GM19438 (cell line): ENCODE results near the gene TSHZ3.

ENCODE experiments used
- ATAC-seq: cut with Tn5 transposase; IDR thresholded peaks from one replicate; pipeline ENCODE4 v1.9.1; 2021; ENCODE audit warnings: low read depth; ENCODE audit not compliant: unreplicated experiment

The TSHZ3 gene

DNA sequence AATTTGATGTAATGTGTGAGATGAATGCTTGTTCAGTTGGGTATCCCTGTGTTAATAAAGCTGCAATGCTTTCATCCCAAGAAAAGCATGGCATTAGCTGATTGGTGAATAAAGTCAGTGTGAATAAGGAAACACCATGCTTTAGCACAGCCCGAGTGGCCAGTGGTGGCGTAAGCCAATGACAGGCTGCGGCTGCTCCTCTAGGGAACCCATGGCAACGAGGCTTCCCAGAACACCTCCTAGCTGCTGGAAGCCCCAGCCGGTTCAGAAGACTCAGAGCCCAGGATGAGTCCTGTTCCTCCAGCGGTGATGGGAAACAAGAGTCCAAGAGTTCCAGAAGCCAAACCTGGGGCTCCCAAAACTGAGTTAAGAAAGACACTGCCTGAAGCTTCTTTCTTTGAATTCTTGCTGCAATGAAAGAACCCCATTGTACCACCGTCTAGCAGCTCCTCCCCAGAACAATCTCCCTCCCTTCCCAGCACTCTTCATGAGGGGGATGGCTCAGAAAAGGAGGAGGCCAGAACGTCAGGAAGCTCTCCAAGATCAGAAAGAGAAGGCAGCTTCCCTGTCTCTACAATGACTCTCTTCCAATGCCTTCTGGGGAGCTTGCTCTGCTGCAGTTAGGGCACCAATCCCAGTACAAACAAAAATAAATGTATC, 58.2 kb downstream of the TSHZ3 start:
- ATAC-seq: no peak

DNA sequence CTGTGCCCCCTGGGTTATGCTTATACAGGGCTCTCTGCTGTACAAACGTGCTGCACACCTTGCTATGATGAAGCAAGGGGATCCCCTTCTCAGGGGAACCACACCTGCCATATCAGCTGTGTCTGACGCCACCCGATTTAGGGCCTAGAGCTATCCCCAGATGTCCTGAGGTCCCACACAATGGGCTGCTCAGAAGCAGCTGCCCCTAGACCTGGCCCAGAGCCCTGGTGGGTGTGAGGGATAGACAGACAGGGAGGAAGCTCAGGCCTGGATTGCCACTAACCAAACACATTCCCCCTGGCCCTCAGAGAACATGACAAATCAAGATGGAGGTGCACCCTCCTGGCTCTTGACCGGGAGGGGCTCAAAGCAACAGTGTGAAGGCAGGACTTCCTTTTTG, 59.3 kb downstream of the TSHZ3 start:
- no peak for ATAC-seq

DNA sequence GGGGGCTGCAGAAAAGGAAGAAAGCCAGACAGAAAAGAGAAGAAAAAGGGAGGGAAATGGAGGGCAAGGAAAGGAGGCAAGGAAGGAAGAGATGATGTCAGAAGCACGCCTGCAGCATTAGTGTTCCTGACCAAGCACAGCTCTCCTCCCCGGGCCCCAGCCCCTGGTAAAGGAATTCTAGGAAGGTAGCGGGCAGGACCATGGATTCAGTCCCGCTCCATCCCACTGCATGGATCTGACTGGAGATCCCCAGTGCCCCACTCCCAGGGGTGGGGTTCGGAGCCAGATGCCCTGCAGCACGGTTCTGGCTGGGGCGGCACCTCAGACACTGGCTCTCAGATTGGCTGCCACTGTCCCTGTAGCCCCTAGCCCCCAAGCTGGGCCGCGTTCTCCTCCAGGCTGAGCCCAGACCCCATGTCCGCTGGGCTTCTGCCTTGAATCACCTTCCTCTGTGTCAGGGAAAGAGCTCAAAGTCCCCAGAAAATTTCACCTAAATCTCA, 59.8 kb downstream of the TSHZ3 start:
- ATAC-seq: no peak

DNA sequence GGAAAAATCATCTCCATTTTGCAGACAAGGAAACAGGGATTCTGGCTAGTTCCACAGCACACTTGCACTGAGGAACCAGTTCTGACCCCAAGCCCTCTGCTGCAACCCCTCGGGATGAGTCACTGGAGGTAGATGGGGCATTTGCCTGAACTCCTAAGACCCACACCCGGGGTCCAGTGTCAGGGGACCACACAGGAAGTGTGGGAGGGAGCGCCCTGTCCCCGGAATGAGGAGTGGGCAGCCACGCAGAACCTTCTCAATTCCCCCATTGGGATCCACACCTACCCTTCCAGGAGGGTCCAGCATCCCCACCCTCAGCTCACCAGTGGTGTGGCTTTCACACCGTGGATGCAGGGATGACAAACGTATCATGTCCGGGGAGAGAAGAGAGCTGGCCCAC, 62.7 kb downstream of the TSHZ3 start:
- ATAC-seq: no peak

DNA sequence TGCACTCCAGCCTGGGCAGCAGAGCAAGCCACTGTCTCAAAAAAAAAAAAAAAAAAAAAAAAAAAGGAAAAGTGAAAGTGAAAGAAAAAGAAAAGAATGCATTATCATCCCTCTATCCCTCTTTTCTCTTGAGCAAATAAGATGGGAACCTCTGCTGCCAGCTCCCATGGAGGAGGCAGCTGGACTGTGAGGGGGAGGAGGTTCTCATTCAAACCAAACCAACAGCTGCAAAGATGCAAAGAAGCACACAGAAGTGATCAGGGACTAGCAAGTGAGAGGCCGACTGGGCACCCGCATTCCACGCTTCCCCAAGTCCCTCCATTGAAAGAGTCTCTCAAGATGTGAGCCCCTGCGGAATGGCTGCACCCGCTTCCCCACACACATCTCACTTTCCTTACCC, 63.5 kb downstream of the TSHZ3 start:
- ATAC-seq: no peak

DNA sequence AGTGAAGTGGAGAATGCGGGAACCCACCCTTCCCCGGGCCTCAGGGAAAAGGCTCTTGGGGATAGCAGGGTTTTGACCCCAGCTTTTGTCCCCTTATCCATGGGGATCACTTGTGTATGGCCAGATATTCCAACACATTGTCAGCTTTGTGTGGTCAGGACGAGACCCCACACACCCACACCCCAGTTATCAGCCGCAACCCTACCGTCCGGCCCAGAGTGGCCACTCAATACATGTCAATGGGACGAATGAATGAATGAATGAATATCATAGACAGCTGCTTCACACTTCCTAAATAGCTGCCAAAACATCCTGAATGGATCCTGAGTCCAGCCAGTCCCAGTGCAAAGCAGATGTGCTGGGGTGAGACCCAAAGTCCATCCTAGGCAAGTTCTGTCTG, 64.6 kb downstream of the TSHZ3 start:
- ATAC-seq: no peak

DNA sequence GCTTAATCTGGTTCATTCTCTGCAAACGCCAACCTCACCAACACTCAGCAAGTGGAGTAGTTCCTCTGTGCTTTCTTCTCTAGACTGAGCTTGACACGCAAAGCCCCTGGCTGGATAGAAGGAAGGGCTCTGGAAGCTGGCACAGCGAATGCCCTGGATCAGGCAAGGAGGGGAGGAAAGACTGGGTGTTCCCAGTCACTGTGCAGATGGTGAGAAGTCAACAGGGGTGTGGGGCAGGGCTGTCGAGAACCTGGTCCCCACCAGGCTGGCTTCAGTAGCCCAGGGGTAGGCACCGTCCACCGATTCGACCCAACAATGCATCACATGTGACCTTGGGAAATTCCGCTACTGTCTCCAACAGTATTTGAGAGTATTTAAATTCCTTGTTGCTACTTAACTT, 65.5 kb downstream of the TSHZ3 start:
- ATAC-seq: no peak

DNA sequence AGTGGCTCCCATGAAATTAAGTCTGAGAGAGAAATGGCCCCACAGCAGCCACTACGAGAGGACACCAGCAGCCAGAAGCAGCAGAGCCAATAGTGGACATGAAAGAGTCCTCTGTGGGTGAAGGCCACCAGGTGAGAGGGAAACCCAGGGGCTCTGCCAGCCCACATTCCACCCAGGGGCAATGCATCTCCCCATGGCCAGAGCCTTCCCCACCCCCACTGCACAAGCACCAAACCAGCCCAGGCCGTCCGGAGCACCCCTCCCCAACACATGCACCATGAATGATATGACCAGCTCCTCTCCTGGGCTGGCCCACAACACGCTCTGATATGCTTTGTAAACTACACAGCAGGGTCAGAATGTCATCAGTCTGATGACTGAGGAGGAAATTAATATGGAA, 66.9 kb downstream of the TSHZ3 start:
- no peak for ATAC-seq

DNA sequence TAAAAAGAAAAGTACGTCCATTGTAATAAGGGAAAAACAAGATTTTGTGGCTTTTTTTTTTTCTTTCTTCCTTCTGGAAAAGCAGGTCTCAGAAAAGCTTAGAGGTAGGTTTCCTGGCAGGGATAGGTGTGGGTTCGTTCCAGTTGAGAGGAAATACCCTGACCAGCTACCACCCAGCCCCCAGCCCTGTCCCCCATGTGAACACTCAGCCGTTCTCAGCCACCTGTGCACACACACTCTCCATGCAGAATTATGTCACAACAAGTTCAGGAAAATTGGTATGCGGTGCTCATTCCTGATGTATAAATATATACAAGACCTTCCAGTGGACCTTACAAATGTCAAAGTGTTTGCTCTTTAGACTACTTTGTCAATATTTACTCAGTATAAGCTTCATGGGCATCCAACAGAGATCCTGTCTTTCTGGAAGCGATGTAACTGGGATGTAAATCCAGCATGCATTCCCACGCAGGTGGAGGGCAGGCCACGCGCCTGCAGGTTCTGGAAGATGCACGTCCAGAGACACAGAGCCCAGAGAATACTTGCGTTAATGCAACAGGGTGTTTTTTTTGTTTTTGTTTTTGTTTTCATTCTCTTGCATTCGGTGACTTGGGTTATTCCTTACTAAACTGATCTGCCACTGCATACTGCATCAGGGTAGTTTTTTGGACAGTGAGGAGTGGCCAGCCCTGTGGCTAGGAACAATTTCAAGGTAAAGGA, 68.8 kb downstream of the TSHZ3 start:
- no peak for ATAC-seq

DNA sequence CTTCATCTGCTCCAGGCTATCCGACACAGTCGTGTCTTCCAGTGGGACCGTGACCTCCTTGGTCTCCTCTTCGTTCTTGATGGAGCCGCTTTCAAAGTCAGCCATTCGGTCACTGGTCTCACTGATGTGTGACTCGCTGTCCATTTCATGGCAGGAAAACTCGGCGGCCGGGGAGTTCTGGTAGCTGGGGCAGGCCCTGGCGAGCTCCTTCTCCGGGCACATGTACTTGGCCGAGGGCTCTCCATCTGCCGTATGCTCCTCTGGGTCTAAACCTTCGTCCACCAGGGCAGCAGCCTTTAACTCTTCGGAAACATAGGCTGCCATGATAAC, 69.8 kb downstream of the TSHZ3 start:
- ATAC-seq: no peak

DNA sequence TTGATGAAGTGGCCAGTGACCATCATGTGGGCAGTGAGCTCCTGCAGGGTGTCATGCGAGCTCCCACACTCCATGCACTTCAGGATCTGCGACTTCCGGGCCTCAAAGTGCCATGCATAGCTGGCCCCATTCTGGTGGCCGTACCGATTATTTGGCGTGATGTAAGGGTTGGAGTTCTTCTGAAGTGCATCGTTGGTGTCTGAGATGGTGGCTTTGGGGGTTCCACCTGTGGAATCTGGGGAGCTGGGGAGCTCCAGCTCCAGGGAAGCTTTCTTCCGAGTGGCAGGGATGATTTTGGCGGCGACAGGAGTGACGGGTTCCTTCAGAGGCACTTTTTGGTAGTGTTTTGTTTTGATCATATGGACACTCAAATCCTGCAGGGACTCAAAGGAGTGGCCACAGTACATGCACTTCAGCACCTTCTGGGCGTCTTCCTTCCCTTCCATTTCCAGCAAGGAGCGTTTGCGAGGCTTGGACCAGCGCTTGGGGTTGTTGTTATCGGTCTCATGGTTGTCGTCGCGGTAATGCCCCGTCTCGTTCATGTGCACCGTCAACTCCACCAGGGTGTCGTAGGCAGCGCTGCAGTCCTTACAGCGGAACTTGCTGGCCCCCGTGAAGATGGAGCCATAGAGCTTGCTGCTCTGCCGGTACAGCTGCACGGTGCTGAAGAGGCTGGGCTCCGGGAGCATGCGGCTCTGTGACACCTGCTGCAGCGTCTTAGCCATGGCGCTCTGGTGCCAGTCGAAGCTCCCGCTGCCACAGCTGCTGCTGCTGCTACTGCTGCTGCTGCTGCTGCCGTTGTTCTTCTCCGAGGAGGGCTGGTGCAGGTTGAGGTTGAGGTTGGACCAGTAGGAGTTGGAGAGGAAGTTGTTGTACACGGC, 70.4 kb downstream of the TSHZ3 start:
- no peak for ATAC-seq

DNA sequence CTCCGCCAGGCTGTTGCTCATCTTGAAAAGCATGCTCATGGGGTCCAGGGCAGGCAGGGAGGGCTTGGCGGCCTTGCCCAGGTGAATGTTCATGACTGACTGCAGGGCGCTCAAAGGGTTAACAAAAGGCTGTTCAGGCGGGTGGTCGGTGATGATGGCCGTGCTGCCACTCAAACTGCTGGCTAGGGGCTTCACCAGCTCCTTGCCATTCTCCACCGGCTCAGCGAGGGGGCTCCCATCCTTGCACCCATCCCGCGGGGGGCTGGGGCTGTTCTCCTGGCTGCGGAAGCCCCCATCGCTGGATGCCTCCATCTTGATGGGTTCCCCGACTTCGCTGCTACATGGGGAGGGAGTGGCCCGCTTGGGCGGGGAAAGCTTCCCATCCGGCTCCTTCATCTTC, 71.7 kb downstream of the TSHZ3 start:
- ATAC-seq: no peak

DNA sequence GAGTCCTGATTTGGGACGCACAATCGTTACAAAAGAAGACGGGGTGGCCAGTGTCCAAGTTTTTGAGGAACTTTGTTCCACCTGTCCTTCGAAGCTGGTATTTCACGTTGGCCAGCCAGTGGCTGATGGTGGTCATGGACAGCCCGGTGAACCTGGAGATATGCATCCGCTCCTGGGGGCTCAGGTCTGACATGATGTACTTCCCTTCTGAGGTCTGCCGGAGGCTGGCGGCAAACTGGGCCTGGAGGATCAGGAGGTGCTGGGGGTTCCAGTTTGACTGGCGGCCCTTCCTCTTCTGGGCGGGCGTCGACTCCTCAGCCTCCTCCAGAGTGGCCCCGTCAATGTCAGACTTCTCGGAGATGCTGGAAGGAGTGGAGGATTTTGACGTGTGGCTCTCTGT, 72.4 kb downstream of the TSHZ3 start:
- no peak for ATAC-seq

DNA sequence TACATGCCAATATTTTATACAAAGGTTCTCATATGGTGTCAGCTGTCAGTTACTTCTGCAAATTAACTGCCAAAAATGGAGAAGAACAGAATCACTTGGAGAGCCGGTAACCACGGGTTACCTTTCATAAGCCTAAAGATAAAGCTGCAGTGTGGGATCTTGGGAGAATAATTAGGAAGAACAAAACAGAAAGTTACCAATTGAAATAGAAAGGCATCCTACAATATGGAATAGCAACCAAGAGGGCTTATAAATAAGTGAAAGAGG, 74.2 kb downstream of the TSHZ3 start:
- ATAC-seq: no peak

DNA sequence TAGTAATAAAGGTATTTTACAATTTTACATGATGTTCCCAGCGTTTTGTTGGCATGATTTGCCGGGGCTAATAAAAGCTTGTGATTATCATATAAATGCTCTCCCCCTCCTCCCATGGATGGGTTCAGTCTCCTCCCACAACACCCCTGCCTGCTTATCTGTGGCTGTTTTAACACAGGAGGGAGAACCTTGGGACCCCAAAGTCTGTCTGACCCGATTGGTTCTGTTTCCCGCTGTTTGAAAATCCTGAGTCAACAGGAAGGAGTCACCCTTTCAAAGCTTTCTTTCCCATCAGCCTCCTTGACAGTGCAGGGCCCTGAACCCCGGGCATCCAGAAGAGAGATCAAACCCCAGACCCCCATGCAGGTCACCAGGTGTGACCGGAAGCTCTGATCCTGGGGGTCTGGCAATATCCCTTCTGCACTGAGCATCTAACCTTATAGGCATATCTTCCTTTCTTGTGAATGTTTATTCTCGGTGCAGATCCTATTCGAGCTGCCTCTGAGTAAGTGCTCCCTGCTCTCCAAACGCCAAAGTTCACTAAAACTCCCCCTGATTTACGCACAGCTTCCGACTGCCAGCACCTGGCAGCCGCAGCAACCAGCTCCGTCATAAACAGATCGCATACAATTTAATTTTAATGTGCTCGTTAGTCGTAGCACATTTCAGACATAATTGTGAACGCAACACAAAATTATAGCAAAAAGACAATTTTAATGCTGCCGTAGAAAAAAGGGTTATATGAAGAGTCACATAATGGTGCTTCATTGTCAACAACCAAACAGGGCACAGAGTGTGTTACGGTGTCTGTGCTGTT, 74.8 kb downstream of the TSHZ3 start:
- ATAC-seq: no peak

DNA sequence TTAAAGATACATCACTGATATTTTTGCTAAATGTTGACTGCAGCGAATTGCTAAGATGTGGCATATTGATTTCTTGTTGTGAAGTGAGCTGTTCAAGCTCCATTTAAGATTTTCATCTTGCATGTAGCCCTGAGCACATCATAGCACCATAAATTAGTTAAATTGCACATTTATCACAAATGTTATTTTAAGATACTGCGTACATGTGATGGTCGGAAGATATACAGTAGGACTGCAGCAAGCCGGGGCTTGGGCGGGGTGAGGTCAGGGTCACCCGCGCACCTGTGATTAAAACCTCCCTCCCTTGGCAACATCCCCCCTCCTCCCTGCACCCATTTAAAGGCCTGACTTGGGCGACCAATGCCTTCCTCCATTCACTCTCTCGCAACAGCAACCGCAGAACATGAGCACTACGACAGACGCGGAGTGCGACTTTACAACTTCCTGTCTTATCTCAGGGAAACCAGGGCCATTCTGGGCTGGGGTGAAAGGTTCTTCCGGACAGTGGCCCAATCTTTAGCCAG, 76.6 kb downstream of the TSHZ3 start:
- ATAC-seq: no peak

DNA sequence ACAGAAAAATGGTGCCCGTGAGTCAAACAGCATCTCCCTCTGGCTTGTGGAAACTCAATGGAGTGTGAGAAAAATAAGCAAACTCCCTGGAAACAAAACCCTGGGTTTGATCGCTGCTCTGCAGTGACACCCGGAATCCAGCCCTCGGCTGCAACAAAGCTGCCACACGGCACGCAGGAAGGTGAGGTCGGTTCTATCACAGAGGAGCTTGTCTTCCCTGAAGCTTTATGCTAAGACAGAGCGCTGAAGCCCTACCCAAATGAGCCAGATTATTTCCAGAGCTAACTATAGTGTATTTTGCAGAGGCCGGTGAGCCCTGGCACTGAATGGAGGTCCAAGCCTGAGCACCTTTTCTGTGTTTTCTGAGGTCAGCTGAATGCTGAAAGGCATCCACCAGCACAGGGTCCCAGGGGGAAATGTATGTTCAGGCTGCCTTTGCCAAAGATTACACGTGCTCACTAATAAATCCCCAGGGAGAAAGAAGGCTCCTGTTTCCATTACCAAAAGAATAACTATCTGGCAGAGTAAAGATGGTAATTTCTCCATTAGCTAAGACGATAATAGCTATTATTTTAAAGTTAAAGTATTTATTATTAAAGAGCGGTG, 77.8 kb downstream of the TSHZ3 start:
- ATAC-seq: no peak

DNA sequence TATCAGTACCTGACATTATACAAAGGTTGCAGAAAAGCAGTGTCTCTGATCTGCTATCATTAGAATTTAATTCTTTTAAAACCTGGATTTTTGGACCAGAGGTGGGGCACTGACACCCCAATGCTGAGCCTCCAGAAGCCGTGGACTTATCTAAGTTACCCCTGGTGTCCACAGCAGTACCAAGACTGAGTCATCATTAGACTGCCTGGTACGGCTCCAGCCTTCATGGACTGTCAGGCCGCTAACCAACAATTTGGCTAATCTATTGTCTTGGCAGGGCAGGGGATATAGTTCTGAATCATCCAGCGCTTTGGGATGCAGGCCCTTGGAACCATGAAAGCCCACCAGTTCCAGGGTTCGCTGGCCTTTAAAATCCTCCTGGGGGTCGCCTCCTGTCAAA, 78.3 kb downstream of the TSHZ3 start:
- no peak for ATAC-seq

DNA sequence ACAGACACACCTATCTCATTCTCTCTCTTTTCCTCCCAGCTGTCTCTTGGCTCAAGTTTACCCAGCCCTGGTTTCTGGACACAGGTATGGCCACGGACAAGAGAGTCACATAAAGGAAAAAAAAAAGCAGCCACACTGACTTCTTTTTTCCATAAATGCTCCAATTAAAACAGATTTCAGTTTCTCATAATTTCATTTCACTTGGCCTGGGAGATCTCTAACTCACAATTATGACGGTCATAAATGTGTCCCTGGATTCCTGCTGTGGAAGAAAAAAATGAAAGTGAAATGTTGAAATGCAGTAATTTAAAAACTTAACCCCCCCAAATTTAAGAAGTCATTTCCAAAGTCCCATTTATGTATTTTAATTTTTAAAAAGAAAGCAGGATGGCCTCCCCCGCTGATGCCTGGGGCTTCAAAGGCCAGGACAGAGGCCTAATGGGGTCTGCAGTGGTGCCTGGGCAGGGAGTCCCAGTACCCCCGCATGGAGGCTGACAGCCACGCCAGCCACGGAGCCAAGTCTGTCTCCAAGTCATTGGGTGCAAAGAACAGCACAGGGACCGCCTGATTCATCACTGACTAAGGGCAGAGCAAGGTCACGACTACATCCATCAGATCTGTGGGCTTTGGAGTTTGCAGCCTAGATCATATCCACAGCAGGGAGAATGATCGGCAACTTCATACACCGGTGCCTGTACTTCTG, 79.7 kb downstream of the TSHZ3 start:
- no peak for ATAC-seq
